Measurements from ENCODE around the gene ABCA7. TPM values are rescaled to one million over a fixed set of nuclear protein-coding genes. Genes with fewer than 3 reads are reported as not detected.

The ABCA7 gene
- polyA plus RNA-seq (ENCODE audit: insufficient read length in 10 of 10), result 10 to 100 TPM in 9 of 10 donors, 1 to 10 TPM in 1; 4.8 to 29.3 (median 12.0) TPM
- long read RNA-seq, donor 1, result 0 reads
- long read RNA-seq, donor 2, result 0 reads
- long read RNA-seq, donor 3, result 0 reads
- long read RNA-seq, donor 4, result 0 reads
- long read RNA-seq, donor 5, partial matches to known transcripts, result 130 of 130 reads
- long read RNA-seq, donor 5, other reads (novel, unspliced or antisense), result 0 of 130 reads
- long read RNA-seq, donor 6, result 0 reads
- long read RNA-seq, donor 7, result 0 reads
- long read RNA-seq, donor 8, result 0 reads
- long read RNA-seq, donor 9, result 0 reads

- DNase-seq, result peak; percentile 96 to 97 (median 96)
Measured at GRCh38 chr19:1039646-1040475, at the start of gene ABCA7. TSS of gene ABCA7 (plus strand) at chr19:1040107. CDS start at chr19:1041362, 1,255 bp downstream.

DNA sequence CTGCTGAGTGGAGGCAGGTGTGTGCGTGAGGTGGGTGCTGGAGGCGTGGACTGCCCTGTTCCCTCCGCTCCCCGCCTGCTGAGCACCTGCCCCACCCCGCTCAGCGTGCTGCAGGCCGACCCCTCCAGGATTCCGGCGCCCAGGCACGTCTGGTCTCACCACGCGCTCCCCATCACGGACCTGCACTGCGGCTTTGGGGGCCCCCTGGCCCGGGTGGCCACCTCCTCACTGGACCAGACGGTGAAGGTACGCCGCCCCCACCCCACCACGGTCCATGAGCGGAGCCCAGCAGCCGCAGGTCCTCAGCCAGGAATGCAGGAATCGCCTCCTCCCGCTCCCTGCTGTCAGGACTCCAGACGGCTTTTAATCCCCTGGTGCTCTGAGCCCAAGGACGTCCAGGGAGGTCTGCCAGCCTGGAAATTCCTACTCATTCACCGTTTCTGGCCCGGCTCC, 49.8 kb upstream of the ABCA7 start:
- no peak for DNase-seq

GRCh38 chr19:990746-991145, 49.2 kb upstream of the ABCA7 start:
- DNase-seq, result no peak

GRCh38 chr19:991174-991931, 48.6 kb upstream of the ABCA7 start:
- no peak for DNase-seq

- DNase-seq, result no peak
Measured at GRCh38 chr19:991932-992669, 47.8 kb upstream of the ABCA7 start.

- DNase-seq, result no peak
Measured at GRCh38 chr19:992670-993055, 47.2 kb upstream of the ABCA7 start.

GRCh38 chr19:993361-993830, 46.5 kb upstream of the ABCA7 start:
- DNase-seq, result no peak

DNA sequence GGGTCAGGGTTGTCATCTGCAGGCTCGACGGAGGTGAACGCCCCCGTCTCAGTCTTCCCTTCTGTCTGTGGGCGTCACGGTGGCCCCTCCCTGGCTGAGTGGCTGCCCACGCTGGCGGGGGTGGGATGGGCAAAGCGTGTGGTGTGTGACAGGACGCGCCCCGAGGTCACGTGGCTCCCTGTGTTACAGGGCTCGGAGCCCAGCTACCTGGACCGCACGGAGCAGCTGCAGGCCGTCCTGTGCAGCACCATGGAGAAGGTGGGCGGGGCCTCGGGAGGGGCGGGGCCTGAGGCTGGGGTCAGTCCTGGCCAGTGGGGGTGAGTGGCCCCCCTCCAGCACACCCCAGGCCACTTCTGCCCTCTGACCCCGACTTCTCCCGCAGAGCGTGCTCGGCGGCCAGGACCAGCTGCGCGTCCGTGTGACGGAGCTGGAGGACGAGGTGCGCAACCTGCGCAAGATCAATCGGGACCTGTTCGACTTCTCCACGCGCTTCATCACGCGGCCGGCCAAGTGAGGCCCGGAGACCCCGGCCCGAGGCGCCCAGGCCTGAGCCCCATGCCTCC, 46.0 kb upstream of the ABCA7 start:
- DNase-seq, result no peak

DNA sequence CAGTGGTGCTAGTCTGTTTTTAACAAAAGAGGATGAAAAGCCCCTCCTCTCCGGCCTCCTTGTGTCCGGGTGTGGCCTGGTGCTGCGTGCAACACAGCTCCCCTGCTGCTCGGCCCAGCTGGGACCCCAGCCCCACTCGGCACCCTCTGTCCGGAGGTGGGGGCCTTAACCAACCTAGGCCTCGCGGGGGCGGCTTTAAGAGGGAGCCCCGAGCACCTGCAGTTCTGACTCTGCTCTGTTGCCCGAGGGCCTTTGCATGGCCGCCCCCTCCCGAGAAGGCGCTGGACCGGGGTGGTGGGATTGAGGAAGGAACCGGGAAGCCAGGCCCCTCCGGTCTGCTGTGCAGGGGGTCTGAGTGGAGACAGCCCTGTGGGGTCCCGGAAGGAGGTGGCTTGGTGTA, 45.4 kb upstream of the ABCA7 start:
- DNase-seq, result no peak

GRCh38 chr19:995051-995827, 44.7 kb upstream of the ABCA7 start:
- no peak for DNase-seq

- DNase-seq, result peak in 1 of 3 donors; percentile 45
Measured at GRCh38 chr19:996051-996838, 43.7 kb upstream of the ABCA7 start.

DNA sequence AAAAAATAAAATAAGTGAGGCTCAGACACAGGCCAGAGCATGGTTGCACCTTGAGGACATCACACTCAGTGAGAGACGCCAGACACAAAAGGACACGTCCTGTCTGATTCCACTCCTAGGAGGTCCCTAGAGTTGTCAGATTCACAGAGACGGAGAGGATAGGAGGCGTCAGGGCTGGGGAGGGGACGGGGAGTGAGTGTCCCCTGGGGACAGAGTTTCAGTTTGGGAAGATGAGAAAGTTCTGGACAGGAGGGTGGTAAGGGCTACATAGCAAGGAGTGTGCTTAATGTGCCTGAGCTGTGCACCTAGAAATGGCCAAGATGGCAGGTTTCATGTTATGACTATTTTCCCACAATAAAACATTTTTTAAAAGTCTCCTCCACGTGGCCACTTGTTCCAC, 41.8 kb upstream of the ABCA7 start:
- no peak for DNase-seq

DNA sequence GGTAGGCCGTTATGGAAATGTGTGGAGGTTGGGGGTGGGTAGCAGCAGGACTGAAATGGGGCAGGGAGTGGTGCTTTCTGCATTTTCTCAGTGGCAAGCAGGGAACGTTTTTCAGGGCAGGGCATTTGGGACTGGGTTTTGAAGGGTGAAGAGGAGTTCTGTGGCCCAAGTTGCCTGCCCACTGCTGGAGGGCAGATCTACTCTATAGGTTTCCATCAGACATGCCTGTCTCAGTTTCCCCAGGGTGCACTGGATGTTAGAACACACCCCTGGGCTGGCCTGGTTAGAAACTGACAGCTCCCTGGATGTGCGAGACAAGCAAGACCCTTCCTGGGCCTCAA, 40.6 kb upstream of the ABCA7 start:
- no peak for DNase-seq

- peak in 1 of 3 donors; percentile 56 for DNase-seq
Measured at GRCh38 chr19:1000095-1000494, 39.8 kb upstream of the ABCA7 start, which contains the start of gene GRIN3B. TSS of gene GRIN3B (plus strand) at chr19:1000419. CDS start at chr19:1000438, 19 bp downstream.

GRCh38 chr19:1000591-1001537, 39.0 kb upstream of the ABCA7 start:
- DNase-seq, result no peak

DNA sequence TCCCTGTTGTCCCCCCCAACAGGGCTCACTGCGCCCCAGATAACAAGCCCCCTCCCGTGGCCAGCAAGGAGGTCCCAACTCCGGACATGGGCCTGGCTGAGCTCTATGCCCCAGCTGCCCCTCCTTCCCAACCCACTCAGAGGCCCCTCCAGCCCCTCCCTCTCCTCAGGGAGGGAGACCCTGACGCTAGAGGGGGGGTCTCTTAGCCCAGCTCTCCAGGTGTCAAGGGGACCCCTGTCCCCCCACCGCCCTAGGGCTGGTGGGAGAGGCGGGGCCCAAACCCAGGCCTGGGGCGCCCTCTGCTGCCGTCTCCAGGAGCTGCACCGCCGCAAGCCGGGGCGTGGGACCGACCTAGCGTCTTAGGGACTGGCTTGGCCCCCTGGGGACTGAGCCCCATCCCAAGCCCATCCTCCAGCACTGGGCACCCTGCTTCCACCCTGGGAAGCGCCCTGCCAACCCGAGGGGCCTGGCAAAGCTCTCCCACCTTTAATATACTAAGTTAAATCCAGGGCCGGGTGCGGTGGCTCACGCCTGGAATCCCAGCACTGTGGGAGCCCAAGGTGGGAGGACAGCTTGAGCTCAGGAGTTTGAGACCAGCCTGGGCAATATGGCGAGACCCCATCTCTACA, 38.3 kb upstream of the ABCA7 start:
- peak in 1 of 3 donors; percentile 56 for DNase-seq

- no peak for DNase-seq
Measured at GRCh38 chr19:1002600-1002999, 37.3 kb upstream of the ABCA7 start.

DNA sequence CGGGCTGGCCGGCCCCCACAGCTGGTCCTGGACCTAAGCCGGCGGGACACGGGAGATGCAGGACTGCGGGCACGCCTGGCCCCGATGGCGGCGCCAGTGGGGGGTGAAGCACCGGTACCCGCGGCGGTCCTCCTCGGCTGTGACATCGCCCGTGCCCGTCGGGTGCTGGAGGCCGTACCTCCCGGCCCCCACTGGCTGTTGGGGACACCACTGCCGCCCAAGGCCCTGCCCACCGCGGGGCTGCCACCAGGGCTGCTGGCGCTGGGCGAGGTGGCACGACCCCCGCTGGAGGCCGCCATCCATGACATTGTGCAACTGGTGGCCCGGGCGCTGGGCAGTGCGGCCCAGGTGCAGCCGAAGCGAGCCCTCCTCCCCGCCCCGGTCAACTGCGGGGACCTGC, 36.6 kb upstream of the ABCA7 start:
- DNase-seq, result no peak

All from muscle of back (tissue), 13 donors.